Measurements from ENCODE around the gene SHC3.
A peak's percentile ranks its signal among the peaks of the same experiment; 100 is the strongest.

The SHC3 gene

DNA sequence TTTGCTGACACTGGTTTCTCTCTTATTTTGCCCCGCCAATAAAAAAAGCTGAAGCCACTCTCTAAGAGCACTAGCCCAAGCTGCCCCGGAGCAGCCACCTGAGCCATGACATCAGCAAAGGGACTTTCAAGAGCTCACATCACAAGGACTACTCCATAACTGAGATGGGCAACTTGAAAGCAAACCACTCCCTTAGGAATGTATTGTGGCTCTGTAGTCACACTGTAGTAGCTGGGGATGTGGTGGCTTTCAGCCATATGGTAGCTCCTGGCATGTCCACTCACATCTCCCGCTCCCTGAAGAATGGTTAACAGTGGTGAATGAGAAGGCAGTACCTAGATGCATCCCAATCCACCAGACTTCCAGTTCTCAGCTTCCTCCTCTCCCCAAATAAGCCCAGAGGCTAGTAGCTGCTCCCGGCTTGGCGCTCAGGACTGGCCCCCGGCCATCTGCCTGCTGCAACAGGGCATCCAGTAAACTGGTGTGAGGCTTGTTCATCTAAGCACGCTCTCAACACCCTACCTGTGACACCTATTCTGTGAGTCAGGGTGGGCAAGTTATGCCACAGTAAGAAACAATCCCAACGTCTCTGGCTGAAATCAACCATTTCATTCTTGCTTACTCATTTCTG lies 123.6 kb downstream of the SHC3 start:
- DNase-seq (ENCODE audit: low read depth), result no peak

DNA sequence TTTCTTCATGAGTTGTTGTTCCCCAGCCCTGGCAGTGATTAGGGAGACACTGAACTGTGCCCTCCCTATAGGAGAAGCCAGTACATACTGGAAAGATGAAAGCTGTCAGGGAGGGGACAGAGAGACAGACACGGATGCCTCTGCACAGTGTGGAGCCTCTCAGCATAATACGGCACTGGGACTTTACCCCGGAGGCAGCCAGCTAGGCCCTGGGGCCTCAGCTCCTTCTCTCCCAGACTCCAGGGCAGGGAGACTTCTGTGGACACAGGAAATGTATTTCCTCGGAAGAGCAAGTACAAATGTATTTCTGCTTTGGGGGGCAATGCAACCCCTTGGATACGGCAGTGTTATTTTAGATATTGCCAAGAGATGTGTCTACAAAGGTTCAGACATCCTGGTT lies 125.3 kb downstream of the SHC3 start:
- no peak for DNase-seq (ENCODE audit: low read depth)

DNA sequence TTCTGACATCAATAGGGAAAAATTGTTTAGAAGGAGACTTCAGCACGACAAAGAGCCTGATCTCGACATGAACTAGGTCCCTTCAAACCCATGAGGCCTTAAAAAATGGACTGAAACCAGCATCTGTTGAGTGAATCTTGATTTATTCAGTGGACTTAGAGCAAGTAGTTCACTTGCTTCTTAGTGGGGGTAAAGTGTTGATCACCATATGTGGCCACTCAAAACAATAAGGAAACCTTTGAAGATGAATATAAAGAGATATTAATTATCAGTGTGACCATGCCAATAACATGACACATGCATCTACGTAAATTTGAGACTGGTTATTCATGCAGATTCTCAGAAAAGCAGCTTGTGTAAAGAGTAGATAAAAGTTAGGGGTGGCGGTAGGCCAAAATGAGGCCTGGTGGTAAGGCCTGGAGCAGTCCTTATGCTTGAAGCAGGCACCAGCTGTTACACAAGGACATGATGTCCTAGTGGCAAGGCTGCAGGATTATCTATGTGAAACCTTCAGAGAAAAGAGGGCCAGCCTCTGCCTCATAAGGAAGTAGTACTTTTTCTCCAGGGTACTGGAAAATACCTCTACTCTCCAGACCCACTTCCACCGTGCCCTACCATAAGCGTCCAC lies 126.0 kb downstream of the SHC3 start:
- peak; percentile 54 for DNase-seq (ENCODE audit: low read depth)

DNA sequence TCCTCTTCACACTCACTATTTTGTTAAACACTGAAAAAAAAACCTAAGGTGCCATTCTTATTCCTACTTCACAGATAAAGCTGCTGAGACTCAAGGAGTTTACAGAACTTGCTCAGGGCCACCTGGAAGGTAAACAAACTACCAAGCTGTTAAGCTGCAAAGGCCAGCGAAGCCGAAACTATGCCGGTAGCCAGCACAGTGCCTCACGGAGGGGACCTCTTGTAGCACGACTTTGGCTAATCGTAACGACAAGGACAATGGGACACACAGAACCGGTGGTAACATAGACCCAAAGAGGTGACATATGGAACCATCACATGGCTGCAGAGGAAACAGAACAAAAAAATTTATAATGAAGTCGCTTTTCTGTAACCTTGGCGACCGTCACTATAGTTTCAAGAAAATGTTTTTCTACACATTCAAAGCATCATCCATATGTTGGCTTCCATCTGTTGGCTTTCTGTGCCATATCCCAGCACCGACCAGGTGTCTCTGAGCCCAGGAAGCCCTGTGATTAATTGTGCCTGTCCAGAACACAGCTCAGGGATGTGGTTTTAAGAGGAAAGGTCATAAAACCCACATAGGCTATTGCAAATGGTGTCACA lies 127.1 kb downstream of the SHC3 start:
- DNase-seq (ENCODE audit: low read depth), result no peak

DNA sequence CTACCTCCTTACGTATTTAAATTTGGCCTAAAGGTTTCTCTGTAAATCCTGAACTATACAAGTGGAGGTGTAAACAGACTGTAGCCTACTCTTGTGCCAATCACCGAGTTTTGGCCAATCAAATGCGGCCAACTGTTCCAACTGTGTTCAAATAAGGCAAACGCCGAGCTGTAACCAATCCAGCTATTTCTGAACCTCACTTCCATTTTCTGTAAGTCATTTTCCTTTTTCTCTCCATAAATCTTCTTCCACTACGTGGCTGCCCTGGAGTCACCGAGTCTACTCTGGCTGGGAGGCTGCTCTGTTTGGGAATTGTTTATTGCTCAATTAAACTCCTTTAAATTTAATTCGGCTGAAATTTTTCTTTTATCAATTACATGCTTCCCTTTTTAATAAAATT lies 129.0 kb downstream of the SHC3 start:
- no peak for DNase-seq (ENCODE audit: low read depth)

DNA sequence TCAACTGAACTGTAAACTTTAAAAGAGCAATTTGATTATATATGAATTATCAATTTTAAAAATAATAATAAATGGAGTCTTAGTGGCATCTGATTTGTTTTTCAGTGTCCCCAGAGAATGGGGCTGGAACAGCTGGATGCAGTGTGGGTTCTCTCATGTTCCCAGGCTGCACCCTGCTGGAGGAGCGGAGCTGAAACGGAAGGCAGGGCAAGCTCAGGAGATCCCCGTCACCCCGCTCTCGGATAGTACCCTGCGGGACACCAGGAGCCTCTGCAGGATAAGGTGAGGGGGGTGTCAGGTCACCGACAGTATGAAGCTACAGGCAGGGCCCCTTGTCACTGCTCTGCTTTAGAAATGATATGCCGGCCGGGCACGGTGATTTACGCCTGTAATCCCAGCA lies 130.0 kb downstream of the SHC3 start:
- DNase-seq (ENCODE audit: low read depth), result no peak

DNA sequence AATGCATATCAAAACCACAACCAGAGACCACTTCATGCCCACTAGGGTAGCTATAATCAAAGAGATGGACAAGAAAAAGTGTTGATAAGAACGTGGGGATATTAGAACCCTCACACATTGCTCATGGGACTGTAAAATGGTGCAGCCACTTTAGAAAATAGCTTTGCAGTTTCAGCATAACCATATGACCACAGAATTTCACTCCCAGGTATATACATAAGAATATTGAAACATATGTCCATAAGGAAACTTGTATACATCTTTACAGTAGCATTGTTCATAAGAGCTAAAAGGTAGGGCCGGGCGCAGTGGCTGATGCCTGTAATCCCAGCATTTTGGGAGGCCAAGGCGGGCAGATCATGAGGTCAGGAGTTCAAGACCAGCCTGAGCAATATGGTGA lies 131.0 kb downstream of the SHC3 start:
- DNase-seq (ENCODE audit: low read depth), result no peak

DNA sequence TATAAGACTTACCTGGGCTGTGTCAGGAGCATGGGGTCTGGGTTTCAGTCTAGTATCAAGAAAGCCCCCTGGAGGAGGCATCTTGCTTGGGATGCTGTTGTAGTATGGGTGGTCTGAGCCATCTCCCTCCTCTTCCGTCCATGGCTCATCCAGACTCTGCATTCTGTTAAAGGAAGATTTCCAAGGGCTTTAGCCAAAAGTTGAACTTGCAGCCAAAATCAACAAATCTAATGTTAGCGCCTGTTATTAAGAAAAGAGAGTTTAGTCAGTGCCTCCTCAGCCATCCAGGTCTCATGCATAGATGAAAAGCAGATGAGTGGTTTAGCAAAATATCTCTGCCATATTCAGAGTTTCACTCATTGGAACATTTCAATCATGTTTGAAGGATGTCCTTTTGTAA lies 131.8 kb downstream of the SHC3 start:
- no peak for DNase-seq (ENCODE audit: low read depth)

DNA sequence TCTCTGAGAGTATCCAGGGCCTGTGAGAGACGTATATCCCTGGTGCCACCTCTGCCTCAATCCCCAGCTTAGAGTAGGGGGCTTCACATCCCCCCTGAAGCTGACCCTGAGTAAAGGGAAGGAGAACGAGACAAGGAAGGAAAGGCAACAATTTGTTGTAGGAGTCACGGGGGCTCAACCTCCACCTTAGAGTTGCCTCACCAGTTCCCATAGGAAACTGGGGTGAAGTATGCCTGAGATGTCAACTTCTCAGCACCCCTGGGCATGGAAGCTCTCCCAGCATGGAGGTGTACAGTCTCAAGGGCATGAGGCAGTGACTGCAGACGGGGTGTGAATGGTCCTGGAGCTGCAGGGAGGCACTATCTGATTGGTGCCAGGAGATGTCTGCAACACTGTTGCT lies 133.7 kb downstream of the SHC3 start:
- DNase-seq (ENCODE audit: low read depth), result no peak

DNA sequence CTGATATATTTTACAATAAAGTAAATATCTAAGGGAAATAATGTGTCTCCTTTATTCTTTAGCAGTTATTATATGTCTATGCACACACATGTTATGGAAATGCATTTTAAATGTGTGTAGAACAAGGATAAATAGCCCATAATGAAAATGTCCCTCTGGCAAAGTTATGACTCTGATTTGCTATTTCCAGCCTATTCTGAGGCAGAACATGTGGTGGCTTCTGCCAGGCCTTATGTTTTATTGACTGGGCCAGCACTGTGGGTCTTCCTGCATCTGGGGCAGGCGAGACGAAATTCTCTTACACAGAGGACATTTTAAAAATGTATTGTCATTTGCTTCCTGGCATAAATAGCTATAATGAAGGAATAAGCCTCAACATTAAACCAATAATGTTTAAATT lies 134.5 kb downstream of the SHC3 start:
- no peak for DNase-seq (ENCODE audit: low read depth)

DNA sequence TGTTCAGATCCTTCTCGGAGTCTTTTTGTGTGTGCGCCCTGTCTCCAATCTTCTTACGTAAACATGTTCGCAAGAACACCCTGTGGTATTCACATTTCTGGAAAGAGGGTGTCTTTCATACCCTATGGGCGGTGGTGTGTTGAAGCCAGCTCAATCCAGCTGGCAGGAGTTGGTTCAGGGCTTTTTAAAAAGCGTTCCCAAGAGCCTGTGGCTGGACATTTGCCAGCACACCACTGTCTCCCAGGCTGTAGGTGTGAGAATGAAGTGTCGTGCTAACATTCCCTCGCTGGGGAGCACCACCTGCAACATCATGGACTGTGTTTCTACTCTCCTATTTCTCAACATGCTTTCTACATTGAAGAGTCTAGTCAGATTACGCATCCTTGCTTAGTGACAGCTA lies 135.6 kb downstream of the SHC3 start:
- no peak for DNase-seq (ENCODE audit: low read depth)

DNA sequence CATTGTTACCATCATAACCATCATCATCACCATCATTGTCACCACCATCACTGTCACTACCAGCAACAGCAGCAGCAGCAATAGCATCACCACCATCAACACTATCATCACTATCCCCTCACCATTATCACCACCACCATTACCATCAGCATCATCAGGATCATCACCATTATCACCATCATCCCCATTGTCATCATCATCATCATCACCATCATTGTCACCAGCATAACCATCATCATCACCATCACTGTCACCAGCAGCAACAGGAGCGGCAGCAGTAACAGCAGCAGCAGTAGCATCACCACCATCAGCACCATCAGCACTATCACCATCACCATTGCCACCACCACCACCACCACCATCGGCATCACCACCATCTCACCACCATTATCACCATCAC lies 139.0 kb downstream of the SHC3 start:
- no peak for DNase-seq (ENCODE audit: low read depth)

DNA sequence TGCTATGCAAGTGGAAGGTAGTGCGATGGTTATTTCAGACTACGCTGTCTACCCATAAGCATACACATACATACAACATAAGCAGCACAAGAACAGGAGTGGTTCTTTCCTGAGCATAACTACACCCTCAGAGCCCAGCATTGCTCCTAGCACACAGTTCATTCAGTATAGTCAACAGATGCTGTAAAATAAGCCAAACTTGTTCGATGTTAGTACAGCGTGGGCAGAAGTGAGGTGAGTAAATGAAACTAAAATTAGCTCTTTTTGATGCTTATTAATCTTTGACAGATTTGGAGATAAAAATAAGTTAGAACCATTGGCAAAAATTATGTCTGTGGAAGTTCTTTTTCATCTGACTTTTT lies 139.5 kb downstream of the SHC3 start:
- no peak for DNase-seq (ENCODE audit: low read depth)

DNA sequence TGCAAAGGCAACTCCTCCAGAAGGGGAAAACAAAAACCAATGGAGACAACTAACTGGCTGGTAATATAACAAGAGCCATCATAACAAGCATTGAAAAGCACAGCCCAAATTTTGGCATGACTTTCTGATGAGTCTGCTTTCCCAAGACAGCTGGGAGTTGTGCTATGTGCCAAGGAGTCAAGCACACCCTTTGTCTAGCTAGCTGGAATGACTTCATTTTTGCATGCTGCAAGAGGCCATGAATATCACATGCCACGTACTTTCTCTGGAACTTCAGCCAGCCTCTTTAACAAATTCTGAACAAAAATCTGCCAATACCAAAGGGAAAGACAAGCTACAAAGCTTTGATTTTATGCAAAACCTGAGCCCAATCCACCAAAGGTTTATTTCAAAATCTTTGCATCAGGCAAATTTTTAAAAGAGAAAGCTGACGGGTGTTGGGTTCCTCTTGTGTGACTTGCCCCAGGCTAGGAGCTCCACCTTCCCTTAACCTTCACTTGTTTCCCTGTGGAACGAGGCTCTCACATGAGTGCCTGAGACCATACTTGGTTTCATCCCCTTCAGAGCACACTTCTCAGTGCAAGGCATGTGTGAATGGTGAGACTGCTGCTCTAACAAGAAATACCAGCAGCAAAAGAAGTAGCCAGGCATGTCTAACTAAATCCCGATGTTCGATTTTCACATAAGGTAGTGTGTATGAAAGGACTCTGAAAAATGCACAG lies 140.1 kb downstream of the SHC3 start:
- peak; percentile 74 for DNase-seq (ENCODE audit: low read depth)

DNA sequence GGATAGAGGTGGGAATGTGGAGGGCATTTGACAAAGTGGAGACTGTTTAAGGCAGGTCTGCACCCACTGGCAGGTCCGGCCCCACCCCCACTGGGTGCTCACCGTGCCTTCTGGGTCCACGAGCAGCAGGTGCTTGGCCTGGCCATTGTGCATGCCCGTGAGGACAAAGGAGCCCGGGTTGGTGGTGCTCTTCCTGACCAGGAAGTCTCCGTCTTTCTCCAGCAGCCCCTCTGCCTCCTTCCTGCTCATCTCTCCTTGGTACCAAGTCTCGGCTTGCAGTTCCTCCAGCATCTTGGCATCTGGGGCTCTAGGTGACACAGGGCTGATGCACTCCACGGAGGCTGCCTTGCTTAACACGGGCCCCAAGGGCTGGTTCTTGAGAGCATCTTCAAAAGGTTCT lies 140.7 kb downstream of the SHC3 start:
- DNase-seq (ENCODE audit: low read depth), result no peak

DNA sequence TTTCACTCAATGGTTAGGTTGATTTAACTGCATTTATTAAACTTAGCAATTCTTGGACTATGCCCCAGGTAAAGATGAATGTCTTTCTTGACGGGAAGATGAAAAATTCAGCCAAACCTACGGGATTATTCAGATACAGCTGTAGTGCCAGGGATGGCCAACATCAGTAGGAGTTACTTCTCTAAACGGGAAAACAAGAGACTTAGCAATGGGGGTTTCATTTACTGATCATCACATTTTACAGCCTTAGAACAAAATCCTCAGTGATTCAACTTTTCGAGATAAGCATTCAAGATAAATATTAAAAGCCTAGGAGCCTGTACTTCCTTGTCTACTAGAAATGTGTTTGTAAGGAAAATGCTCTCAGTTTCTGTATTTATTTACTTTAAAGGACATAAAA lies 141.3 kb downstream of the SHC3 start:
- DNase-seq (ENCODE audit: low read depth), result peak; percentile 81

DNA sequence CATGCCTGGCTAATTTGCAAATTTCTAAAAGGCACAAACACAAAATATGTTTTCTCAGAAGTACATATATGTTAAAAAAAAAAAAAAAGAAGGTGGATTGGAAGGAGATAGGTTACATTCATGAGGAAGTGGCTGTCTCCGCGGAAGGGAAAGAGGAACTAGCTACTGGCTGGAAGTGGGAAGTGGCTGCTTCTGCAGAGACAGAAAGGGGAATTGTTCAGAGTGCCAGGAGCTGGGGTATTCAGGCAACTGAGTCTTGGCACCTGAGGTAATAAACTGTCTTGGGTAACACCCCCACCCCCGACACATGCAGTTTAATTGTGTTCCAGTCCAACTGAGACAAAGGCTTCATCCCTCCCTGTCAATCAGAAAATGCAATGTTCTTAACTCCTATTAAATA lies 141.7 kb downstream of the SHC3 start:
- DNase-seq (ENCODE audit: low read depth), result no peak

DNA sequence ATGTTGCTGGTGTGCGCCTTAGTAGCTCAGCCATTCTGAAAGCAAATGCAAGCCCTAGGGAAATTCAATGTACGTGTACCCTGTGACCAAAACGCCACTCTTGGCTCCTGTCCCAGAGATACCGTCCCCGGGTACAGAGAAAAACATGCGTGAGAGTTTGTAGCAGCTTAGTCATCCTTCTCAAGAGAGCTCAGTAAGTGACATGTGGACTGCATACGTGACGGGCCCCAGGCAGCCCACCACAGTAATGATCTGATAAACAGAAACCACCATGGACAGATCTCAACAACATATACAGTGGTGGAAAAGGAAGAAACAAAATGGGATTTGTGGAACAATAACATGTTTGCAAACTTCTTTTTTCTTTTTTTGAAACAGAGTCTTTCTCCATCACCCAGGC lies 142.2 kb downstream of the SHC3 start:
- peak; percentile 52 for DNase-seq (ENCODE audit: low read depth)

DNA sequence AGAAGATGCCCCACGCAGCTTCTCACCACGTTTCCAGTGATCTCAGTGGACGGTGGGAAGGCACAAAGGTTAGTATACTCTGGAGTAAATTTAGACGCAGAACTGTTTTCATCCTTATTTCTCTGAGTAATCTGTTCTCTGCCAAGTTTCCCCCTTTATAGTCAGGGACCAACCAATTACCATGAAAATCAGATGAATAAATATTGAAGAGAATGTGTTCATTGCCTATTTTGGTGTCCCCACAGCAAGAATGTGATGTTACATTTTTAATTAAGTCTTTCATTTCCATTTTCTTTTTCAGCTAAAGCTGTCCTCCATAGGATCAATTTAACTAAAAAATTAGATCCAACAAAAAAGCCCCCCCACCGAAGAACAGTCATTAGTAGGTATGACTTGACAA lies 146.0 kb downstream of the SHC3 start:
- no peak for DNase-seq (ENCODE audit: low read depth)

DNA sequence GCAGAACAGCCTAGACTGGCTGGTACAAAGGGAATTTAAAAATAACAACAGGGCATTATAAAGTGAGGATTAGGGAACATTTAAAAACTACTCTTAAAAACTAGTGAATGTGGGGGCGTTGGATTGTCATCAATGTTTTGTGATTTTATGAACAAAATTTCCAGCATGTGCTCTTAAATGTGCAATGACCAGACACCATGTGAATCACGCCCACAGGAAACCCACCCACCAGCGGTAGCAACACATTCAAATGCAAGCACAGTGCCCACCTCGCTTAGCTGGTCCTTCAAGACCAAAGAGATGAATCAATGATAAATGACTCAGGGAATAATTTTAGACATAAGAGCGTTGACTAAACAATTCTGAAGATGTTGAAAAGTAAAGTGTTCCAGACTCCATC lies 146.4 kb downstream of the SHC3 start:
- no peak for DNase-seq (ENCODE audit: low read depth)

DNA sequence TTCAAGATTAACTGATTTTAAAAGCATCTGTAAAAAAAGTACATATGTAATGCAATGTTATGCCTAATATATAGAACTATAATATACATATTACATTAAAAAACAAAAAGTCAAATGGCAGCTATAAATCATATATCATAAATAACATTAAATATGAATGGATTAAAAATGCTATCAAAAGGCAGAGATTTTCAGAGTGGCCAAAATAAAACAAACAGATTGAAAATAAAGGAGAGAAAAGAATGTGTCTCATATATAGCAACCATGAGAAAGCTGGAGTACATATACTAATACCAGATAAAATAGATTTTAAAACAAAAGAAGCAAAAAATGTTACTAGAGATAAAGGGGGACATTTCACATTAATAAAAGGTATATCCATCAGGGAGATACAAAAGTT lies 148.8 kb downstream of the SHC3 start:
- no peak for DNase-seq (ENCODE audit: low read depth)

DNA sequence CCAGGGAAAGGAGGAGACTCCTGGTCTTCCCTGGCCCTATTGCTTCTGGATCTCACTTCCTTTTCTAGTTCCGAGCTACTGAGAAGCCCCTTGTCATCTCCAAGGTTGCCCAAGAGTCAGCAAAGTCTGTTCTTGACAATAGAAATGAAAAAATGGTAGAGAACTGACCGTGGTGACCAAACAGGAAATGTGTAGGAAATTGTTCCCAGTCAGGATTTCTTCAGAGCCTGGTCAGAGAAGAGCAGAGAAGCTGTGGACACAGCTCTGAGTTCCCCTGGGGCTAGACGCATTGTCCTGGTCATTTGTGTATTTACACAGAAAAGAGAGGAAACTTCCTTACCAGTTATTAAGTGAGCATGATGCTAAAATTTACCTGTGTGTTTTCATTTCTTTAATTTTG lies 151.7 kb downstream of the SHC3 start:
- DNase-seq (ENCODE audit: low read depth), result no peak

DNA sequence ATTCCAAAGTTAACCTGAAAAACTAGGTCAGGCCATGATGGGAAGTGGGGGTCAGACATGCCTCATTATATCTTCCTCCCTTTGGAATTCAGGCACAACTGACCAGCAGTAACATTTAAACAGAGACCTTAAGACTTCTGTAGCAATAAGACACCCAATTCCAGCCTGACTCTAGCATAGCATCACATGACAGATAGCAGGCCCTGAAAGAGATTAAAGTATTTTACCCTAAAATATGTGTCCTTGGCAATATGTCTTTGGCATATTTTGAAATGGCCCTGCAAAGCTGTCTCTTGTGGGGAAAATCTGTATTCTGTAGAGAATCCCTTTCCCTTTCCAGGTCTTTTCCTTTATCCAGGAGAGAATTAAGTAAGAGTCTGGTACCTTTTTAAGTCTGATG lies 153.1 kb downstream of the SHC3 start:
- DNase-seq (ENCODE audit: low read depth), result peak; percentile 48

Measured in amniotic epithelial cell (primary cell).